Stimulated activated CD8-positive, alpha-beta memory T cell treated with anti-CD3 and anti-CD28 coated beads, Interleukin-15, amount 100 ng/mL, for 48 hours (primary cell): ENCODE measurements around the gene INSYN2B.
"Not testable (repeated sequence)": the region's sequence is repeated elsewhere in the genome, so short reads cannot be mapped to it uniquely, and the experiment has no call there.

Experiments used
- DNase-seq, 2 donors: peaks; one replicate each; pipeline ENCODE4 v3.0.0-alpha.2; 2020; ENCODE audit warnings: low read depth in 2 of 2

Gene INSYN2B

GRCh38 chr5:169971780-169972179, 8.5 kb downstream of the INSYN2B start:
- no peak for DNase-seq

DNA sequence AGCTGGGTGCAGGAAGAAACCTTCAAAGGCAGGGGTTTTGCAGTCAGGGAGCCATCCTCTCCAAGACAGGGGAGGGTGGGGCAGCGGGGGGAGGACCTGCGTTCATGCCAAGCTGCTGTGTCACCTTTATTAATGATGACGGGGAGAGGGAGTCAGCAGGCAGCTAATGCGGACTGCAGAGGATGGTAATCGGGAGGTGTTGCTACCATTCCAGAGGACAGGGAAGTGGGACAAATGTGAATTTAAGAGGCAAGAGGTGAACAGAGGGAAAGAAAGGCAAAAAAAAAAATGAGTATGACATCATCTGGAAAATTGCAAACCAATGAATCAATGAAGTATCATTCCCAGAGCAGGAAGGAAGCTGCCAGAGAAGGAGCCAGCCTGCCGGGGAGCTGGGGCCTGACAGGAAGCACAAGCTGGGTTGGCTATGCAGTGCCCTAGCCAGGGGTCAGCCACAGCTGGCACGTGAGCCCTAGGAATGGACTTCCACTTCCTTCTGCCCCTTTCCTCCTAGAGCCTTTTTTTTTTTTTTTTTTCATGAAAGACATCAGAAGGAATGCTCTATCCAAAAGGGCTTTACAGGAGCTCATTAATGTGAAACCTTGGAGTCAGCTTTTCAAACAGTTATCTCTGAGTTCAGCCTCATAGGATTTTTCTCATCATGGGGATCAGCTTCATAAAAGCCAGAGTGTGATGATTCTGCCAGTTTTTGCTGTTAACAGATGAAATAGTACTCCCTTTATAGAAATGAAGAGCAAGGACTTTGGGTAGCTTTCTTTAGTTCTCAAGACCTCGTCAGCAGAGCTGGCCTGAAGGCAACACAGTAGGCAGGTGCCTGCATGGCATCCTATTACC, 9.2 kb downstream of the INSYN2B start:
- no peak for DNase-seq

GRCh38 chr5:169970339-169970738, 10.0 kb downstream of the INSYN2B start:
- DNase-seq: no peak

GRCh38 chr5:169964246-169964645, 16.0 kb downstream of the INSYN2B start:
- no peak for DNase-seq

GRCh38 chr5:169960659-169961058, 19.6 kb downstream of the INSYN2B start:
- no peak for DNase-seq

GRCh38 chr5:169958278-169958677, 22.0 kb downstream of the INSYN2B start:
- no peak for DNase-seq

- DNase-seq: no peak
These were observed 23.5 kb downstream of the INSYN2B start for GRCh38 chr5:169956756-169957155.

DNA sequence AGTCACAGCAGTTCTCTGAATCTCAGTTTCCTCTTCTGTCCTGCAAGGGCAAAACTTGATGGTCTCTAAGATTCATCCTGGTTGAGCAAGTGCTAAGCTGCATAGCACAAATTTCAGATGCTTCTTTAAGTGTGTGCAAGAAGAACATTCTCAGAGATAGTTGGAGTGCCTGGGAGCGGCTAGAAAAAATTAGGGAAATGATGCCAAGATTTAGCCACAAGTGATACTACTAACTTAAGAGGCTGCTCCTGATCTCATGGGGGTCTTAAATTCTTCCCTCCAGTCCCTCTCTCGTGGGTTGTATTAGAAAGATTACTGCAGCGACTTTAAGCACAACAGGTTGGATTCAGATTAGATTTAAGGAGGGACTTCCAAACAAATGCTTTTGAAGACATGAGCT, 24.2 kb downstream of the INSYN2B start:
- no peak for DNase-seq

DNA sequence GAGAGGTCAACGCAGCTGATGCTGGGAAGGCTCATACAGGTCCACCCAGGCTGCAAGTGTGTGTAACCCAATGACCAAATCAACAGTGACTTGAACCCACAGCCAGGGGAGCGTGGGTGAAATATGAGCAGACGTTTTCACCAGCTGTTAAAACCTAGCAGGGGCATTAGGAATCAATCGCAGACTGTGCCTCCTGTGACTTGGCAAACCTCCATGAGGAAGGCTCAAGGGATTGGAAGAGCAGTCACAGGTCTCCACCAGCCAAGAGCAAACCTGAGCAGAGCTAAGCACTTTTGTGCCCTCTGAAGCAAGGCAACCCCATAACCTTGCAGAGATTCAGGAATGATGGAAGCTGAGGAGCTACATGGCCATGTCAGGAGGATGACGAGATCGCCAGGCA, 25.5 kb downstream of the INSYN2B start:
- DNase-seq: no peak

GRCh38 chr5:169953196-169953595, 27.1 kb downstream of the INSYN2B start:
- not testable (repeated sequence) for DNase-seq

- DNase-seq: no peak
These were observed 30.0 kb downstream of the INSYN2B start for GRCh38 chr5:169950333-169950732.

- DNase-seq: no peak
These were observed 33.5 kb downstream of the INSYN2B start for GRCh38 chr5:169946743-169947295.

DNA sequence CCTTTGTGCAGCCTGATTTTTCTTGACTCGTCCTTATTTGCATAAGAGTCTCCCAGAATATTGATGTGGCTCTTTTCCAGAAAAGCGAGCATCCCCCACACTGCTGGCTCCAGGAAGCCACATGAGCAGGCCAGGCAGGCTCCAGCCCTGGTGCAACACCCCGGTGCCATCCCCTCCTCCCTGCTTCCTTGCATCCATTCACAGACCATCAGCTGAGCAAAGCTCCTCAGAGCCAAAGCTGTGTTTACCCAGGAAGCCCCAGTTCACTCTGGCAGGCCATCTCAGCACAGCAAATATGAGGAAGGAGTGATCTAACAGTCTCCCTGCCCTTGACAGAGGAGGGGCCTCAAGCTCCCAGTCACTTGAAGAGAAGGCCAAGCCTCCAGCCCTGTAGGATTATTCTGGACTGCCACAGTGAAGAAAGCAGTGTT, 34.4 kb downstream of the INSYN2B start:
- DNase-seq: no peak

GRCh38 chr5:169944922-169945680, 35.2 kb downstream of the INSYN2B start:
- no peak for DNase-seq

- no peak for DNase-seq
These were observed 36.2 kb downstream of the INSYN2B start for GRCh38 chr5:169944115-169944514.

DNA sequence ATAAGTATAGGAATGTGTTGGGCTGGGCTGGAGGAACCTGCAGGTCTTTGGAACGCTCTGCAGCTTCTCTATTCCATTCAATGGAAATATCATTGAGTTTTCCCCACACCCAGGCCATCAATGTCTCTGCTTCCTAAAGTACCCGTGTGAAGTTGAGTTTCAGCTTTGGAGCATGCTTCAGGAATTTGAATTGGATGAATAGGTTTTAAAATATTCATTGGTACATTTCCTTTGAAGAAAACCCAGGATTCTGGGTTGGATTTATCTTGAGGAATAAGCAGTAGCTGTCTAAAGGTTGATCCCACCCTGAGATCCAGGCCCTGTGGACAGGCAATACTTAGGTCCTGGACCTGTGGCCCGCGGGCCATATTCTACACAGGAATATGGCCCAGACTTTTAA, 37.3 kb downstream of the INSYN2B start:
- DNase-seq: no peak

DNA sequence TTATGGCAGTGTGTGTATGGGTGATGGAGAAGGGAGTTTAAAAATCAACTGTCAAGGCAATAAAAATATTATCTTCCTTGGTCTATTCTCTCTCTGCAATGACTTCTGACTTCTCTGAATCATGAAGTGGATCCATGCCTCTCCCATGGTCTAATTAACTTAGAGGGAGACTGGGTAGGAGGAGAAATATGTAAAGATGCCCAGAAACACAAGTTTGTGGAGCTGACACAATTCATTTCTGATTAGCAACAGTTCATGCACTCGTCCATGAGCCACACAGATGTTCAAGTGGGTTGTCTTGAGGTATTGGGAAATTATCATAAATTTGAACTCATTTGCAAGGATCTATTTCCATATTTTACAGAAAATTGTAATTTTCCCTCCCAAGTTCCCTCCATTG, 38.1 kb downstream of the INSYN2B start:
- DNase-seq: no peak

GRCh38 chr5:169941542-169941941, 38.8 kb downstream of the INSYN2B start:
- DNase-seq: no peak

GRCh38 chr5:169939731-169940130, 40.6 kb downstream of the INSYN2B start:
- DNase-seq: no peak

DNA sequence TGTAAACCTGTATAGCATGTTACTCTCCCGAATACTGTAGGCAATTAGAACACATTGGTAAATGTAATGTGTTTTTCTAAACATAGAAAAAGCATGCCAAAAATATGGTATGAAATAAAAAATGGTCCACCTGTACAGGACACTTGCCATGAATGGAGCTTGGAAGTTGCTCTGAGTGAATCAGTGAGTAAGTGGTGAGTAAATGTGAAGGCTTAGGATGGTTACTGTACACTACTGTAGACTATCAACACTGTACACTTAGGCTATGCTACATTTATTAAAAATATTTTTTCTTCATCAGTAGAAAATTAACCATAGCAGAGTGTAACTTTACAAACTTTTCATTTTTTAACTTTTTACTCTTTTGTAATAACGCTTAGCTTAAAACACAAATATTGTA, 41.9 kb downstream of the INSYN2B start:
- DNase-seq: no peak

- DNase-seq: no peak
These were observed 44.5 kb downstream of the INSYN2B start for GRCh38 chr5:169935762-169936161.

GRCh38 chr5:169934990-169935389, 45.3 kb downstream of the INSYN2B start:
- DNase-seq: no peak

DNA sequence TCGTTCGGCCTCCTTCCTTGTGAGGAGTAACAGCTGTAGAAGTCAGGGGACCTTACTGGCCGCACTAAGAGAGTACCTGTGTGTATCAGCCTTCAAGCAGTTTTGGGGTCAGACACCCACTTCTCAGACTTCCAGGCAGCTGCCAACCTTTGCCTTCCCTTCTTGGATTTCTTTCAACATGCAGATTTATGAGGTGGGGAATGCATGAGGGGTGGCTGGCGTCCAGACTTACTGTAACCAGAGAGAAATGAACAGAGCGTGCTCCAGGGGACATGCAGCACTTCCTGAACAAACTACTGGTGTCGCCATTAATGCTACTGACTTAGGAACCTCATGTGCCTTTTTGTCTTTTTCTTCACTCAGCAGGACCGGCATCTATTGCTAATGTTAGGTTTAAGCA, 46.7 kb downstream of the INSYN2B start:
- DNase-seq: no peak
